ENCODE measurements around the gene DDX39A.
"Not testable (repeated sequence)": the region's sequence is repeated elsewhere in the genome, so short reads cannot be mapped to it uniquely, and the experiment has no call there.

Gene DDX39A

DNA sequence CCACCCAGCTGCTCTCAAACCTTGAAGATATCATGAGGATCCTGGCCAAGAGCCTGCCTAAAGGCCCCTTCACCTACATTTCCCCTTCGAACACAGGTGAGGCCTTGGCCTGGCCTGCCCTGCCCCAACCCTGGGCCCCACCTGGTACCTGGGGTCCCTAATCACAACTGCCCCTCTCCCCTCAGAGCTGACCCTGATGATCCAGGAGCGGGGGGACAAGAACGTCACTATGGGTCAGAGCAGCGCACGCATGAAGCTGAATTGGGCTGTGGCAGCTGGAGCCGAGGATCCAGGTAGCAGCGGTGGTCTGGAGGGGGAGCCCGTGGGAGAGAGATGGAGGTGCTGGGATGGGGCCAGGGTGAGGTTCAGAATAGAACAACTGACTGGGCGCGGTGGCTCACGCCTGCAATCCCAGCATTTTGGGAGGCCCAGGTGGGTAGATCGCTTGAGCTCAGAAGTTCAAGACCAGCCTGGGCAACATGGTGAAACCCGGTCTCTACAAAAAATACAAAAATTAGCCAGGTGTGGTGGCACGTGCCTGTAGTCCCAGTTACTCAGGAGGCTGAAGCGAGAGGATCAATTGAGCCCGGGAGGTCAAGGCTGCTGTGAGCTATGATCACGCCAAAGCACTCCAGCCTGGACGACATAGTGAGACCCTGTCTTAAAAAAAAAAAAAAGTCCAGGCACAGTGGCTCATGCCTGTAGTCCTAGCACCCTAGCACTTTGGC lies 17.5 kb downstream of the DDX39A start:
- WGBS (ENCODE audit: insufficient coverage, insufficient read length), result no CpG with 5 or more reads among the region's 18 CpGs
- Histone ChIP-seq H3K36me3 (ENCODE audit: control insufficient read depth, insufficient read depth, low read length) (no peaks in the 10 kb centered on the region), H3K27me3 (ENCODE audit: control insufficient read depth, insufficient read depth, low read length) (no peaks in the 10 kb centered on the region), H3K4me3 (ENCODE audit: low read length) (no peak overlapping the region), H3K27ac (ENCODE audit: low read length) (no peak overlapping the region), H3K9me3 (ENCODE audit: control insufficient read depth, insufficient read depth, low read length) (no peaks in the 10 kb centered on the region), H3K4me1 (ENCODE audit: control insufficient read depth, insufficient read depth, low read length) (no peaks in the 10 kb centered on the region)
- no peak for DNase-seq (ENCODE audit: low read depth, low spot score)

DNA sequence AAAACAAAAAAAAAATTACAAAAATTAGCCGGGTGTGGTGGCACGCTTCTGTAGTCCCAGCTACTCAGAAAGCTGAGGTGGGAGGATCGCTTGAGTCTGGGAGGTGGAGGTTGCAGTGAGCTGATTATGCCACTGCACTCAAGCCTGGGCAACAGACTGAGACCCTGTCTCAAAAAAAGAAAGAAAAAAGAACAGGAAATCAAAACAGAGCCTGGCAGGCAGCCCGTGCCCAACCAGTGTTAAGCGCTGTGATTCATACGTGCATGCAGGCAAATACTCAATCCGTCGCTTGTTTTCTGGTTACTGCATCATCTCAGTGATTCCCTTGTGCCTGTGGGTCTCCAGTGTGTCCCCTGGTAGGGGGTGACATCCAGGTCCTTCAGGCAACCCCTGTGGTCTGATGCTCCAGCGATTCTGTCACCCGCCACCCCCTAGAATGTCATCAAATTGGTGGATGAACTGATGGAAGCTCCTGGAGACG lies 18.1 kb downstream of the DDX39A start:
- H3K36me3 ChIP-seq (ENCODE audit: control insufficient read depth, insufficient read depth, low read length), result no peaks in the 10 kb centered on the region
- no peak for DNase-seq (ENCODE audit: low read depth, low spot score)
- no peaks in the 10 kb centered on the region for H3K9me3 ChIP-seq (ENCODE audit: control insufficient read depth, insufficient read depth, low read length)
- no peaks in the 10 kb centered on the region for H3K4me1 ChIP-seq (ENCODE audit: control insufficient read depth, insufficient read depth, low read length)
- no CpG with 5 or more reads among the region's 11 CpGs for whole genome bisulfite sequencing (ENCODE audit: insufficient coverage, insufficient read length)
- no peaks in the 10 kb centered on the region for H3K27me3 ChIP-seq (ENCODE audit: control insufficient read depth, insufficient read depth, low read length)
- no peak overlapping the region for H3K27ac ChIP-seq (ENCODE audit: low read length)
- H3K4me3 ChIP-seq (ENCODE audit: low read length), result no peak overlapping the region

GRCh38 chr19:14397168-14397567 lies 22.0 kb downstream of the DDX39A start:
- not testable (repeated sequence) for H3K4me1 ChIP-seq (ENCODE audit: control insufficient read depth, insufficient read depth, low read length); H3K27ac ChIP-seq (ENCODE audit: low read length); DNase-seq (ENCODE audit: low read depth, low spot score); H3K36me3 ChIP-seq (ENCODE audit: control insufficient read depth, insufficient read depth, low read length); H3K4me3 ChIP-seq (ENCODE audit: low read length); H3K9me3 ChIP-seq (ENCODE audit: control insufficient read depth, insufficient read depth, low read length); H3K27me3 ChIP-seq (ENCODE audit: control insufficient read depth, insufficient read depth, low read length)
- WGBS (ENCODE audit: insufficient coverage, insufficient read length), result no CpG with 5 or more reads among the region's 16 CpGs

GRCh38 chr19:14396730-14397129 lies 22.4 kb downstream of the DDX39A start:
- H3K4me3 ChIP-seq (ENCODE audit: low read length); H3K36me3 ChIP-seq (ENCODE audit: control insufficient read depth, insufficient read depth, low read length); H3K4me1 ChIP-seq (ENCODE audit: control insufficient read depth, insufficient read depth, low read length); DNase-seq (ENCODE audit: low read depth, low spot score); H3K9me3 ChIP-seq (ENCODE audit: control insufficient read depth, insufficient read depth, low read length); H3K27me3 ChIP-seq (ENCODE audit: control insufficient read depth, insufficient read depth, low read length); H3K27ac ChIP-seq (ENCODE audit: low read length): not testable (repeated sequence)
- WGBS (ENCODE audit: insufficient coverage, insufficient read length), result no CpG with 5 or more reads among the region's 3 CpGs

GRCh38 chr19:14395710-14396336 lies 23.3 kb downstream of the DDX39A start:
- H3K36me3 ChIP-seq (ENCODE audit: control insufficient read depth, insufficient read depth, low read length), result no peaks in the 10 kb centered on the region
- WGBS (ENCODE audit: insufficient coverage, insufficient read length), result no CpG with 5 or more reads among the region's 16 CpGs
- H3K27me3 ChIP-seq (ENCODE audit: control insufficient read depth, insufficient read depth, low read length), result no peaks in the 10 kb centered on the region

DNA sequence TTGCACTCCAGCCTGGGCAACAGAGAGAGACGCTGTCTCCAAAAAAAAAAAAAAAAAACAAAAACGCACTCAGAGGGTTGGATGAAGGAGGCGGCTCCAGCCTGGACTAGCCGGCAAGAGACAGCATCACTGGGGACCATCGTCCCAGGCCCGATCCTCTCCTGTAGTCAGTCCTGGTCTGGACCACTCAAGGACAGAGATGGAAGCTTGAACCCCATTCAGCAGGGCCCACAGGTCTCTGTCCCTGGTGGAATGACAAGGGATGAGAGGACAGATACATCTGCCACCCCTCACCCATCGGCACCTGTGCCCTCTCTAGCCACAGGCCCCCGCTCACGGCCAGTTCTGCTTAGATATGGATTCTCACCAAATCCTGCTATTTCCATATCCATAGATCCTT lies 23.9 kb downstream of the DDX39A start:
- no peak for DNase-seq (ENCODE audit: low read depth, low spot score)
- Histone ChIP-seq H3K27ac (ENCODE audit: low read length) (no peak overlapping the region), H3K4me1 (ENCODE audit: control insufficient read depth, insufficient read depth, low read length) (no peaks in the 10 kb centered on the region), H3K27me3 (ENCODE audit: control insufficient read depth, insufficient read depth, low read length) (no peaks in the 10 kb centered on the region), H3K4me3 (ENCODE audit: low read length) (no peak overlapping the region), H3K9me3 (ENCODE audit: control insufficient read depth, insufficient read depth, low read length) (no peaks in the 10 kb centered on the region), H3K36me3 (ENCODE audit: control insufficient read depth, insufficient read depth, low read length) (no peaks in the 10 kb centered on the region)
- WGBS (ENCODE audit: insufficient coverage, insufficient read length), result no CpG with 5 or more reads among the region's 9 CpGs

More at GRCh38 chr19:14395710-14396336, 23.3 kb downstream of the DDX39A start:
- no peaks in the 10 kb centered on the region for H3K9me3 ChIP-seq (ENCODE audit: control insufficient read depth, insufficient read depth, low read length)
- no peak overlapping the region for H3K27ac ChIP-seq (ENCODE audit: low read length)
- H3K4me3 ChIP-seq (ENCODE audit: low read length), result no peak overlapping the region
- no peaks in the 10 kb centered on the region for H3K4me1 ChIP-seq (ENCODE audit: control insufficient read depth, insufficient read depth, low read length)
- no peak for DNase-seq (ENCODE audit: low read depth, low spot score)

DNA sequence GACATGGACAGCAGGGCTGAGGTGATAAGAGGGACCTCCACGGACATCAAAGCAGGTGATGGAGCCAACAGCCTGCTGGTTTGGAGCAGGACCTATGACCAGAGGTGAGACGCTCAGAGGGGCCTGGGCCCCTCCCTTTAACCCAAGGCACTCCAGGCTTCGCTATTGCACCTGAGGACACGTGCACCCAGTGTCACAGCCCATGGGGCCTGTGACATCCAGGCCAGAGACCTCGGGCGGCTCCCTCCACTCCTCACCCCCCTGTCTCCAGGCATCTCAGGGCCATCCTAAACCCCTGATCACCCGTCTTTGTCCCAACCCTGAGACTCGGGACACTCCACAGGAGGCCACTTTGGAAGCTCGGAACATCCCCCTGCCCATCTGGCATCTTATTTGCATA lies 25.0 kb downstream of the DDX39A start:
- Histone ChIP-seq H3K36me3 (ENCODE audit: control insufficient read depth, insufficient read depth, low read length) (no peaks in the 10 kb centered on the region), H3K4me1 (ENCODE audit: control insufficient read depth, insufficient read depth, low read length) (no peaks in the 10 kb centered on the region), H3K27me3 (ENCODE audit: control insufficient read depth, insufficient read depth, low read length) (no peaks in the 10 kb centered on the region), H3K4me3 (ENCODE audit: low read length) (no peak overlapping the region), H3K9me3 (ENCODE audit: control insufficient read depth, insufficient read depth, low read length) (no peaks in the 10 kb centered on the region), H3K27ac (ENCODE audit: low read length) (no peak overlapping the region)
- no peak for DNase-seq (ENCODE audit: low read depth, low spot score)
- no CpG with 5 or more reads among the region's 9 CpGs for WGBS (ENCODE audit: insufficient coverage, insufficient read length)

- Histone ChIP-seq H3K4me1 (ENCODE audit: control insufficient read depth, insufficient read depth, low read length) (0 out of 2 replicates have a peak, but pooled peaks cover 2% of the 10 kb centered on the region), H3K4me3 (ENCODE audit: low read length) (no peak overlapping the region), H3K27me3 (ENCODE audit: control insufficient read depth, insufficient read depth, low read length) (no peaks in the 10 kb centered on the region), H3K9me3 (ENCODE audit: control insufficient read depth, insufficient read depth, low read length) (no peaks in the 10 kb centered on the region), H3K36me3 (ENCODE audit: control insufficient read depth, insufficient read depth, low read length) (no peaks in the 10 kb centered on the region), H3K27ac (ENCODE audit: low read length) (no peak overlapping the region)
- whole genome bisulfite sequencing (ENCODE audit: insufficient coverage, insufficient read length), result no CpG with 5 or more reads among the region's 5 CpGs
- no peak for DNase-seq (ENCODE audit: low read depth, low spot score)
These were observed 25.8 kb downstream of the DDX39A start for GRCh38 chr19:14393329-14393728.

DNA sequence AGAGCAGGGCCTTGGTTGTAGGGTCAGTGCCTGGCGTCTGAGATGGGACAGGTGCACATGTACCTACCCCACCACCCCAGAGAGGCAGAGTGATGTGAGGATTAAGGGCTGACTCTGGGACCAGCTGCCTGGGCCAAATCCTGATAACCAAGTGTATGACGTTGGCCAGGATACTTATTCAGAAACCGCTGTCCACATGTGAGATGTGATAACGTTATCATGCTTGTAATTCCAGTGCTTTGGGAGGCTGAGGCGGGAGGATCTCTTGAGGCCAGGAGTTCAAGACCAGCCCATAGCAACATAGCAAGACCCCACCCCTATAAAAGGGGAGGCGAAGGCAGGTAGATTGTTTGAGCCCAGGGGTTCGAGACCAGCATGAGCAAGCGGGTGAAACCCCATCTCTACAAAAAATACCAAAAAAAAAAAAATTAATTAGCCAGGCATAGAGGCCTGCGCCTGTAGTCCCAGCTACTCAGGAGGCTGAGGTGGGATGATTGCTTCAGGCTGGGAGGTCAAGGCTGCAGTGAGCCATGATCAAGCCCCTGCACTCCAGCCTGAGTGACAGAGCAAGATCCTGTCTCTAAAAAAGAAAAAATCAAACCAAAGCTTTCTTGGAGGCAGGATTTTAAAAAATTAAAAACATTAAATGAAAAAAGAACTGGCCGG lies 27.9 kb downstream of the DDX39A start:
- Histone ChIP-seq H3K4me1 (ENCODE audit: control insufficient read depth, insufficient read depth, low read length) (0 out of 2 replicates have a peak, but pooled peaks cover 2% of the 10 kb centered on the region), H3K36me3 (ENCODE audit: control insufficient read depth, insufficient read depth, low read length) (no peaks in the 10 kb centered on the region), H3K4me3 (ENCODE audit: low read length) (no peak overlapping the region), H3K9me3 (ENCODE audit: control insufficient read depth, insufficient read depth, low read length) (no peaks in the 10 kb centered on the region), H3K27me3 (ENCODE audit: control insufficient read depth, insufficient read depth, low read length) (no peaks in the 10 kb centered on the region), H3K27ac (ENCODE audit: low read length) (no peak overlapping the region)
- no CpG with 5 or more reads among the region's 10 CpGs for WGBS (ENCODE audit: insufficient coverage, insufficient read length)
- DNase-seq (ENCODE audit: low read depth, low spot score), result no peak

DNA sequence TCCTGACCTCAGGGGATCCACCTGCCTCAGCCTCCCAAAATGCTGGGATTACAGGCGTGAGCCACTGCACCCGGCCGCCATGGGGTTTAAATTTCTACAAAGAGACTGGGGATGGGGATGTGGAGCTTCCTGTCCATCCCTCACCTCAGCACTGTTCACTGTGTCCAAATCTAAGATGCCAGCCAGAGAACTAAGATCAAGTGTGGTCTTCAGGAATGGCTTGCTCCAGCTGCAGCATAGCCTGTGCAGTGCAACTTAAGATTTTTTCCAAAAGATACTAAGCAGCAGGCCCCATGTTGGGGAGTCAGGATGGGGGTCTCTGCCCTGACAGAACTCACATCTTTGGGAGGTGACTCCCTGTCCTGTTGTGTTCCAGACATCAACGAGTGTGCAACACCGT lies 28.6 kb downstream of the DDX39A start:
- no peaks in the 10 kb centered on the region for H3K9me3 ChIP-seq (ENCODE audit: control insufficient read depth, insufficient read depth, low read length)
- H3K36me3 ChIP-seq (ENCODE audit: control insufficient read depth, insufficient read depth, low read length), result no peaks in the 10 kb centered on the region
- DNase-seq (ENCODE audit: low read depth, low spot score), result no peak
- H3K27ac ChIP-seq (ENCODE audit: low read length), result no peak overlapping the region
- no CpG with 5 or more reads among the region's 5 CpGs for WGBS (ENCODE audit: insufficient coverage, insufficient read length)
- H3K4me3 ChIP-seq (ENCODE audit: low read length), result no peak overlapping the region
- no peaks in the 10 kb centered on the region for H3K27me3 ChIP-seq (ENCODE audit: control insufficient read depth, insufficient read depth, low read length)
- H3K4me1 ChIP-seq (ENCODE audit: control insufficient read depth, insufficient read depth, low read length), result 0 out of 2 replicates have a peak, but pooled peaks cover 2% of the 10 kb centered on the region
